HTERT RPE-1 (cell line): ENCODE measurements around the gene TNS3.

Experiments used
- in situ Hi-C: fragments of 300-500 bp; cut with MboI; formaldehyde crosslinking; loops from 4 replicates; pipeline ENCODE4 v1.14.3; 2020; ENCODE audit warnings: low sequenced_read_pairs

The TNS3 gene

GRCh38 chr7:47438411-47439029 is 143.4 kb downstream of the TNS3 start:
- in situ Hi-C loops = no loop called here

- in situ Hi-C loops = no loop called here
These were observed 146.0 kb downstream of the TNS3 start for GRCh38 chr7:47435889-47436312.

DNA sequence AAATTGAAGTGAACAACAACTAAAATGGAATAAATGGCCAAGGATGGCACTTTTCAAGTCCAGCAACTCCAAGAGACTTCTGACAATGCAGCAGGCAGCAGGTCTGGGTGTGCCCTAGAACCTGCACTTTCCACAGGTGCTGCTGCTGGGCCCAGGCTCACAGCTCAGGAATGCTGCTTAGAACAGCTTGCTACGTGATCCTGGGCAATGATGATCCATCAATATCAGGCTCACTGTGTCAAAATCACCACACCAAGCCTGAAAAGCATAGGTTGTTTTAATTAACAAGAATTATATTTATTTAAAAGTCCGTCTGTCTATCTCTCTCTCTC is 148.4 kb downstream of the TNS3 start:
- in situ Hi-C loops = no loop called here

DNA sequence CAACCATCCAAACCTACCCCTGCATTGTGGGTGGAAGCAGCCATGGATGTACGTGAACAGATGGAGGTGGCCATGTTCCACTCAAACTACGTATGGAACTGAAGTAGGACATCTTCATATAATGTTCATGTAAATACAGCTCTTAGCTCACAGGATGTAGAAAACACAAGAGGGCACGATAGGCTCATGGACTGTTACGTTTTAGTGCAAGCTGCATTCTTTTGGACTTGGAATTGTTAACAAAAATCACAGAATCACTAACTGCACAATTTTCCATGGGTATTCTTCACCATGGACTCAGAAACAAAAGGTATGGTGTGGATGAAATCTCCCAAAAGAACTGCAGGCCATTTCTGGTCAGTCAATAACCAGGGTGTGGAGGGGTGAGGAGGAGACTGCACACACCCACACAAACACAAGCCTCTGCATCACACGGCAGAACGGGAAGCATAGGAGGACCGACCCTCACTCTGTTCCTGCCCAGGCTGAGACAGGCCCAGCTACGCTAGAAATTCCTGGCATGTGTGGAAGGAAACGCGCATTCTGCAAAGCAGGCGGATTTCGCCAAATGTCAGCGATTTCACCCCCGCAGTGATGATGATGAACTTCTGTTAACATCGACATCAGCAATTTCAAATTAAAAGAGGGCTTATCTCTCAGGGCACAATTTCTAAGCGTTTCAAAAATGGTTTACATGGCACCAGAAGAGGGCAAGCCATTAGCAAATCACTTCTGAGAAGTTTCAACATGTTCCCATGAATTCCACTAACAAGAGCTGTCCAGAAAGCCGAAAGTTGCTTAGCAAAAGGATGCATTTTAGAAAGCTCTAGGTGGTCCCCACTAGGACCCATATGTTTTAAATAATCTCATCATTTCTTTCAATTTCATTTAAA is 149.0 kb downstream of the TNS3 start:
- in situ Hi-C loops = no loop called here

- in situ Hi-C loops = no loop called here
These were observed 151.5 kb downstream of the TNS3 start for GRCh38 chr7:47430422-47430821.

DNA sequence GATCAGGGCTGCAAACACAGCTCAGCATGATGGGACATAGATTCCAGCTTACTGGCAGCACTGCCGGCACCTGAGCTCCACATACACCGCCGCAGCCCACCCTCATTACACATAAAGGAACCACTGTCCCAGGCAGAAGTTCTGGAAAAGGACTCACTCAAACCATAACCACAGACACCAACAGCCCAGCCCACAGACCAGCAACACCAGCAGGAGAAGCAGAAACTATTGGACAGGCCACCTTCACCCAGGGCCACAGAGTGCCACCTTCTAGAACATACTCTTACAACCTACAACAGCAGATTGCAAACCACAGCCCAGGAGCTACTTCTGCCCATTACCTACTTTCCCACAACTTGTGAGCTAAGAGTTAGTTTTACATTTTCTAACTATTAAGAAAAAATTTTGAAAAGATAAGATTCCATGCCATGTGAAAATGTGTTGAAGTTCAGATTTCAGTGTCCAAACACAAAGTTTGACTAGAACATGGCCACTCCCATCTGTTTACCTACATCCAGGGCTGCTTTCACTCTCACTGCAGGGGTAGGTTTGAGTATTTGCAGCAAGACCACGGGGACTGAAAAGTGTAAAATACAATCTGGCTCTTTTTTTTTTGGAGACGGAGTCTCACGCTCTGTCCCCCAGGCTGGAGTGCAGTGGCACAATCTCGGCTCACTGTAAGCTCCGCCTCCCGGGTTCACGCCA is 153.0 kb downstream of the TNS3 start:
- in situ Hi-C loops = no loop called here

DNA sequence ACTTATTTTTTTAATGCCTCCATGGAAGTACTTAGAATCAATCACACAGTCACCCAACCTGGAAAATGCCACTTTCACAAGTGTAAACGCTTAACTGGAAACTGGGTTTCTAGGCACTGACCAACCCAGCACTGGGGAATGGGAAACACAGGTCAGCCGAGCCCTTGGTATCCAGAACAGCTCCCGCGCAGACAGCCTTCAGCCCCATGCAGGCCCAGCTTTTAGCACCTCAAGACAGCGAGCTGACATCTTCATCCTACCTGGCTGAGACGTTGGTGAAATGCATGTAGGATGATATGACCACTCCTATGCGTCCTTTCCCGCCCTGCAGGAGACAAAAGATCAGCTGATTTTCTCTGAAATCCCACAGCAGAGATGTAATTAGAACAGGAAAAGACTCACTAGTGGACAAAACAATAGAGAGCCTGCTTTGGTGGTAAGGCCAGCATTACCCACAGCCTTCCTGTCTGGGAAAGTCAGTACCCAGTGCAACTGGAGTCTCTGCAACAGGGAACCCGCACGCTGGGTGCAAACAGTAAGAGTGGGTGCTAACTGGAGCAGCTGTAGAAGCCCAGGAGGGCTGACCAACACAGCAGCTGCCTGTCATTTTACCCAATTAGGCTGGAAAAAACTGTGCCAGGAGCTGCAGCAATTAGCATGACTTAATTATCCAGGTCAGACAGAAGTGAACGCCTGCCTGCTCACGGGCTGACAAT is 153.7 kb downstream of the TNS3 start:
- in situ Hi-C loops = no loop called here

- in situ Hi-C loops = no loop called here
These were observed 154.8 kb downstream of the TNS3 start for GRCh38 chr7:47427051-47427643.

DNA sequence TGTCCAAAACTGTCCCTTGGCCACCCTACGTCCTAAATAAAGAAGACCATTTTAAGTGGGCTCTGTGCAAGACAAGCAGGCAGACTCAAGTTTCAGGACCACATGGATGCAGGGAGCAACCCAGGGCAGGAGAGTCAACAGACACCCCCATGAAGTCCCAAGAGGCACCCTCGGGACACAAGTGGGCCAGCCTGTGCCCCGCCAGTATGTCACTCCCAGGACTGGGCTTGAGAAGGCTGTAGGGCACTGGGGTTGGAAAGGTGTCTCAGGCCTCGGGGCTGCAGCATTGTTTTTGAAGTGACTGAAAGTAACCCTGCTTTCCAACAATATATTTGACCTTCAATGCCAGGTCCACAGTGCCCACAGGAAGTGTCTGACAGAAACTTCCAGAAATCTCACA is 157.4 kb downstream of the TNS3 start:
- in situ Hi-C loops = no loop called here

DNA sequence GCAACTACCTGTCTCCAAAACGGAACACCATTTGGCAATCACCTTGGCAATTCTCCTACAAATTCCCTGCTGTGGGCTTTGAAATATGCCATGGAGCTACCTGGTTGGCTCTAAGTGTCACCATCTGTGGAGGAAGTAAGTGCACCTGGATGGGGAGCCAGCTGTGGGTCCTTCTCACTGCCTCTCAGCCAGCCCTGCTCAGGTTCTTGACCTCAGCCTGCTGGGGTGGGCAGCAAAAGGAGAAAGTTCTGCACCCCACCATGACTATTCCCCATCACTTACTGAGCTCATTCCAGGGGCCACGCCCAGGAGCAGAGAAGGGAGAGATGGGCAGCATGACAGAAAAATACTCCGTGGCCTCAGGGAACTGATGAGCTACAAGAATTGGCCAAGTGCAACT is 158.7 kb downstream of the TNS3 start:
- in situ Hi-C loops = no loop called here

- in situ Hi-C loops = no loop called here
These were observed 159.3 kb downstream of the TNS3 start for GRCh38 chr7:47422611-47423010.

DNA sequence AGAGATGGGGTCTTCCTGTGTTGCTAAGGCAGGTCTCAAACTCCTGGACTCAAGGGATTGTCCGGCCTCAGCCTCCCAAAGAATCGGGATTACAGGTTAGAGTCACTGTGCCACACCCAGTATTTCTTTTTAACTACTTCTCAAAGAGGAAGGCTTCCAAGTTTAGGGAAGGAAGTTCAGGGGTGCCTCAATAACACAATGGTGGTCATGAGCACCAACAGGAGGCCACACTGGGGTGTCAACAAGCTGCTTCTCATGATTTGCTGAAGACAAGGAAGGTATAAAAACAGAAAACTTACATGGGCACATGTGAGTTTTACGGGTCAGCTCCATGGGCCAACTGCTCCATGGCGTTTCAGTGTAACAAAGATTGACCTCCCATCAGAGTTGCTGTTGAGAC is 160.5 kb downstream of the TNS3 start:
- in situ Hi-C loops = no loop called here

DNA sequence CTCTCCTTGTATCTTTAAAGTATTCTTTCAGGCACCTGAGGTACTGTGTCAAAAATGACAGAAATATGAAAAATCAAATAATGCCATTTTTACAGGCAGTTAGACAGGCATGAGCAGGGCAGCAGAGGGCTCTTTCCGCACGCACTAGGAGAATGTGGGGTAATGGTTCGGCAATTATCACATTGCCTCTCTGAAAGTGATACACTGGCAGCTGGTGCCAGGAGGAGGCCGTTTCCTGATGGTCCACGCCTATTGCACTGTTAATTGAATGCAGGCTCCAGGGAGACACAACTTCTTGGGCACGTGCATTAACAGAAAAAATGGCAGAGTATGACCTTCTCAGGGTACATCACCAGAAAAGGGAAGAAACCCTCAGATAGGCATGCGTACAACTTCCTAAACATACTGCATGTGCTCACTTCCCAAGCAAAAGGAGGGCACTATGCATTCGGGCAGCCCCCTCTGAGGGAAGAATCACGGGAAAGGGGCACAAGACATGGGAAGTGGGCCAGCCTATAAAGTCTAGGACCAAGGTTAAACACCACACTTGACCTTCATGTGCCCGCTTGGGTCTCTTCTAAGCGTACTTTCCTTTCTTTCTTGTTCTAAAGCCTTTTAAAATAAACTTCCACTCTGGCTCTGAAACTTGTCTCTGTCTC is 161.7 kb downstream of the TNS3 start:
- in situ Hi-C loops = no loop called here

DNA sequence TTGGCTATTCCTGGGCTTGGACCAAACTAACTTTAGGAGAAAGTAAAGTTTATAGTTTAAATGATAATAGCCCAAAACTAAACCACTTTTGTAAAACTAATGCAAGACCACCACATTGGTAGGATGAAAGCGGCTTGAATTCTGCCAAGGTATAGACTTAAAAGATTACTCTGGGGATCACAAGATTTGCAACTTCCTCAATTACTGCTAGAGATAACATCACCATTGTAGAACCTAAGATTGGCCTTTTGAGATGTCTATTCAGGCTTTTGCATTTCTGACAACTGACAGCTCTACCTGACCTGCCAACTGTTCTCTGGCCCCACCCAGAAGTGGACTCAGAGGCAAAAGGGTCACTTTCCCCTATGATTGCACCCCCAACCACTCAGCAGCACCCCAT is 162.4 kb downstream of the TNS3 start:
- in situ Hi-C loops = no loop called here

- in situ Hi-C loops = no loop called here
These were observed 163.2 kb downstream of the TNS3 start for GRCh38 chr7:47418601-47419309.

DNA sequence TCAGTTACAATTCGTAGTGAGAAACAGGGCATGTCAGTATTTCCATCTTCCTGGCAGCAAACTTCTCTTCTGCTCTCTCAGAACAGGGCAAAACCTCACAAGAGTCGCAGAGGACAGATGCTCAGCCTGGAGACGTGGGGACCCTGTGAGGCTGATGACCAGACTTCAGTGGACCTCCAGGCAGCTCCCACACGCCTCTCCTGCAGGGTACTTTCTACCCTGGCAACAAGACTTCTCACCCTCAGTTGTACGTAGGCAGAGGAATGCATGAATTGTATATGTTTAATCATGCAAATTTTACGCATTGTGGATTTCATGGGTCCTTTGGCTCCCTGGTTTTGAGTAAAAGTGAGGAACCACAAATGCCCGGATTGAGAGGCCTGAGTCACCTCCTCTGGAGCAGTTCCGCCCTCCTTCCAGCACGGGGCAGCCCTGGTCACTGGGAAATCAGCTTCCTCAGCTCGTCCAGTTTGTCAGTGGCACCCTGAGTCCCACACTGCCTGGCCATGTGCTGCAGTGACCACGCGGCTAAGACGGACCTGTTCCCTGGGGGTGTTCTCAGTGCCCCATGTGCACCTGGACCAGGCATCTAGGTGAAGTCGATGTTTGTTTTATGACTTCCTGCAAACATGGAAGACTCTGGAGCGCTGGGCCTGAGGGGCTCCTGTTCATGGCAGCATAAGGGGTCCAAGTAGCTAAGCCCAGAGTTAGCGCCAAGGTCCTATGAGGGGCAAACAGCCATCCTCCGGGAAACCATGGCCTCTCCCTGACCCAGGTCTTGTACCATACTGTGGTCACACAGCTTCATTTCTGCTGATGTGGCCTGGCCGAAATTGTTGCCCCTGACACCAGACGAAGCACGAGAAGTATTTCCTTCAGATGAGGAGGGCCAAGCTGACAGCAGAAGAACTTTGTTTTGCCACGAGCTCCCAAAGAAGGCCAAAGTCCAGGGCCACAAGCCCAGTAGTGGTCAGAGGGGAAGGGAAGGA is 165.1 kb downstream of the TNS3 start:
- in situ Hi-C loops = no loop called here

GRCh38 chr7:47415318-47416212 is 166.3 kb downstream of the TNS3 start:
- in situ Hi-C loops = no loop called here
